ENCODE data around the gene RIMKLA.

The RIMKLA gene

GRCh38 chr1:42372796-42373195 lies 7.8 kb upstream of the RIMKLA start:
- DNase-seq (no peak), ATAC-seq (no peak)

GRCh38 chr1:42379794-42380585 lies 602 bp upstream of the RIMKLA start:
- ATAC-seq, result peak; percentile 73
- peak; percentile 6 for DNase-seq

GRCh38 chr1:42381280-42381673 lies 685 bp downstream of the RIMKLA start:
- no peak for DNase-seq
- no peak for ATAC-seq

- ATAC-seq (no peak), DNase-seq (no peak)
Measured at GRCh38 chr1:42385283-42385682, 4.7 kb downstream of the RIMKLA start.

GRCh38 chr1:42386051-42386450 lies 5.5 kb downstream of the RIMKLA start:
- ATAC-seq (no peak), DNase-seq (no peak)

GRCh38 chr1:42392255-42392654 lies 11.7 kb downstream of the RIMKLA start:
- DNase-seq, result no peak
- ATAC-seq, result no peak

GRCh38 chr1:42392967-42393848 lies 12.6 kb downstream of the RIMKLA start:
- no peak for DNase-seq
- ATAC-seq, result peak; percentile 65

GRCh38 chr1:42399315-42400100 lies 18.9 kb downstream of the RIMKLA start:
- DNase-seq (no peak), ATAC-seq (no peak)

- no peak for ATAC-seq
- DNase-seq, result no peak
Measured at GRCh38 chr1:42403880-42404400, 23.3 kb downstream of the RIMKLA start.

- no peak for ATAC-seq
- DNase-seq, result no peak
Measured at GRCh38 chr1:42414551-42415496, 34.2 kb downstream of the RIMKLA start.

- ATAC-seq, result no peak
- DNase-seq, result no peak
Measured at GRCh38 chr1:42417166-42417565, 36.6 kb downstream of the RIMKLA start.

- ATAC-seq (no peak), DNase-seq (no peak)
Measured at GRCh38 chr1:42418516-42418915, 37.9 kb downstream of the RIMKLA start.

GRCh38 chr1:42419126-42419821 lies 38.7 kb downstream of the RIMKLA start:
- DNase-seq (no peak), ATAC-seq (no peak)

- ATAC-seq, result no peak
- no peak for DNase-seq
Measured at GRCh38 chr1:42420121-42420520, 39.5 kb downstream of the RIMKLA start.

- ATAC-seq (no peak), DNase-seq (no peak)
Measured at GRCh38 chr1:42420911-42421585, 40.5 kb downstream of the RIMKLA start.

GRCh38 chr1:42422737-42423136 lies 42.1 kb downstream of the RIMKLA start:
- DNase-seq (no peak), ATAC-seq (no peak)

- DNase-seq (no peak), ATAC-seq (no peak)
Measured at GRCh38 chr1:42423681-42424080, 43.1 kb downstream of the RIMKLA start.

- ATAC-seq (no peak), DNase-seq (no peak)
Measured at GRCh38 chr1:42424201-42424600, 43.6 kb downstream of the RIMKLA start.

- ATAC-seq (no peak), DNase-seq (no peak)
Measured at GRCh38 chr1:42427240-42427639, 46.6 kb downstream of the RIMKLA start.

GRCh38 chr1:42429603-42430002 lies 49.0 kb downstream of the RIMKLA start:
- DNase-seq, result no peak
- ATAC-seq, result no peak
